SK-N-SH (cell line): ENCODE measurements around the gene UNCX. TPM values are rescaled to one million over a fixed set of nuclear protein-coding genes. Genes with fewer than 3 reads are reported as not detected.

Experiments used
- CTCF ChIA-PET: fragments of 300-600, 350-600 bp; formaldehyde crosslinking; extraction: SDS; loops from one replicate; lab custom pipeline; 2021; lab: Yijun Ruan, JAX
- POLR2A ChIA-PET: fragments of 350-600 bp; sonication (Branson Sonifier 250); formaldehyde crosslinking; extraction: SDS; loops from one replicate; lab custom pipeline; 2020; ENCODE audit warnings: antibody characterized with exemption, inconsistent platforms; lab: Yijun Ruan, JAX
- DNase-seq: peaks from one replicate; pipeline ENCODE4 v3.0.0; 2012
- H2AFZ ChIP-seq: fragments of 200-600 bp; sonication (generic); 2 replicates; pipeline ENCODE4 v1.8.1; 2016; ENCODE audit warnings: antibody characterized with exemption, mild to moderate bottlenecking, low read depth
- H3F3A ChIP-seq: fragments of 200-600 bp; sonication (generic); replicated peaks from 2 replicates; pipeline ENCODE3; 2016; ENCODE audit warnings: antibody characterized with exemption, mild to moderate bottlenecking; ENCODE audit not compliant: insufficient read depth
- H3K27ac ChIP-seq, 2 experiments: fragments of 200-500 bp in 1 of 2; fragments of 200-600 bp in 1 of 2; sonication (Bioruptor generic) in 1 of 2; sonication (generic), shearing (Covaris generic) in 1 of 2; 2 replicates each; pipeline versions ENCODE4 v1.5.1 to v1.6.1; 2014 to 2016; ENCODE audit warnings: low read depth in 2 of 2, inconsistent platforms in 1 of 2, low read length in 1 of 2, mild to moderate bottlenecking in 1 of 2, mixed read lengths in 1 of 2
- H3K27me3 ChIP-seq: fragments of 200-600 bp; sonication (generic), shearing (Covaris generic); 2 replicates; pipeline ENCODE4 v1.6.1; 2016; ENCODE audit warnings: mixed run types; ENCODE audit not compliant: insufficient read depth
- H3K36me3 ChIP-seq, 2 experiments: fragments of 200-500 bp in 1 of 2; fragments of 200-600 bp in 1 of 2; sonication (Bioruptor generic) in 1 of 2; sonication (generic) in 1 of 2; replicated peaks in 1 of 2; 2 replicates each; pipeline versions ENCODE3 to v1.5.1; 2014 to 2016; ENCODE audit warnings: low read length in 1 of 2, mild to moderate bottlenecking in 1 of 2; ENCODE audit not compliant: insufficient read depth in 2 of 2, control insufficient read depth in 1 of 2
- H3K4me1 ChIP-seq, 2 experiments: fragments of 200-500 bp in 1 of 2; fragments of 200-600 bp in 1 of 2; sonication (Bioruptor generic) in 1 of 2; sonication (generic), shearing (Covaris generic) in 1 of 2; 2 replicates each; pipeline versions ENCODE4 v1.5.1 to v1.6.1; 2014 to 2016; ENCODE audit warnings: low read depth in 1 of 2, low read length in 1 of 2, mixed run types in 1 of 2; ENCODE audit not compliant: insufficient read depth in 2 of 2, control insufficient read depth in 1 of 2
- H3K4me2 ChIP-seq: fragments of 200-600 bp; sonication (generic), shearing (Covaris generic); 2 replicates; pipeline ENCODE4 v1.6.1; 2017; ENCODE audit warnings: mixed run types
- H3K4me3 ChIP-seq, 2 experiments: fragments of 200-500 bp in 1 of 2; fragments of 200-600 bp in 1 of 2; sonication (Bioruptor generic) in 1 of 2; sonication (generic), shearing (Covaris generic) in 1 of 2; 2 replicates each; pipeline versions ENCODE4 v1.5.1 to v1.8.1; 2014 to 2016; ENCODE audit warnings: low read depth in 2 of 2, inconsistent platforms in 1 of 2, low read length in 1 of 2, mild to moderate bottlenecking in 1 of 2, mixed read lengths in 1 of 2, moderate library complexity in 1 of 2
- H3K79me2 ChIP-seq: fragments of 200-600 bp; sonication (generic); 2 replicates; pipeline ENCODE4 v1.8.1; 2017; ENCODE audit warnings: mild to moderate bottlenecking; ENCODE audit not compliant: insufficient read depth
- H3K9ac ChIP-seq: fragments of 200-600 bp; sonication (generic); 2 replicates; pipeline ENCODE4 v1.6.1; 2017; ENCODE audit warnings: mixed run types
- H3K9me2 ChIP-seq: fragments of 200-600 bp; sonication (generic); 2 replicates; pipeline ENCODE4 v1.6.1; 2017; ENCODE audit warnings: mixed run types
- H3K9me3 ChIP-seq: fragments of 200-600 bp; sonication (generic); 2 replicates; pipeline ENCODE4 v1.6.1; 2017; ENCODE audit warnings: mixed run types, mild to moderate bottlenecking, moderate library complexity
- H4K20me1 ChIP-seq: fragments of 200-600 bp; sonication (generic); 2 replicates; pipeline ENCODE4 v1.6.1; 2017; ENCODE audit warnings: mild to moderate bottlenecking, mixed run types; ENCODE audit not compliant: insufficient read depth
- CHD2 ChIP-seq: fragments of 150-350 bp; IDR thresholded peaks from 2 replicates; pipeline ENCODE4 v1.6.1; 2018; ENCODE audit warnings: low read length; ENCODE audit not compliant: partially characterized antibody
- ELF1 ChIP-seq: IDR thresholded peaks from 2 replicates; pipeline ENCODE4 v1.4.0; 2012
- EP300 ChIP-seq, 2 experiments: IDR thresholded peaks; 2 replicates each; pipeline versions ENCODE4 v1.4.0 to v1.6.1; 2012; ENCODE audit warnings: borderline replicate concordance in 1 of 2, low read depth in 1 of 2, low read length in 1 of 2
- FOXJ3 ChIP-seq: sonication (generic); formaldehyde crosslinking; IDR thresholded peaks from 2 replicates; pipeline ENCODE4 v1.5.1; 2020; ENCODE audit warnings: mild to moderate bottlenecking, missing genetic modification reagents
- FOXM1 ChIP-seq: IDR thresholded peaks from 2 replicates; pipeline ENCODE4 v1.4.0; 2012; ENCODE audit warnings: low read depth, mild to moderate bottlenecking
- GABPA ChIP-seq: IDR thresholded peaks from 2 replicates; pipeline ENCODE4 v1.4.0; 2012; ENCODE audit warnings: low read depth, mild to moderate bottlenecking
- IRF3 ChIP-seq: fragments of 150-350 bp; IDR thresholded peaks from 2 replicates; pipeline ENCODE4 v1.6.1; 2016; ENCODE audit warnings: mild to moderate bottlenecking, low read depth, low read length
- MAX ChIP-seq: IDR thresholded peaks from 2 replicates; pipeline ENCODE4 v1.4.0; 2012; ENCODE audit warnings: low read depth
- MEF2A ChIP-seq: IDR thresholded peaks from 2 replicates; pipeline ENCODE4 v1.4.0; 2012; ENCODE audit warnings: low read depth, borderline replicate concordance
- MXI1 ChIP-seq: IDR thresholded peaks from 2 replicates; pipeline ENCODE4 v1.6.1; 2012; ENCODE audit warnings: mild to moderate bottlenecking, low read depth, low read length, improper control_type of control experiment
- NRF1 ChIP-seq: IDR thresholded peaks from 2 replicates; pipeline ENCODE4 v1.6.1; 2012; ENCODE audit warnings: low read depth, mild to moderate bottlenecking, low read length
- POLR2AphosphoS5 ChIP-seq: IDR thresholded peaks from 2 replicates; pipeline ENCODE4 v1.6.1; 2012; ENCODE audit warnings: low read depth, low read length
- REST ChIP-seq: IDR thresholded peaks from 2 replicates; pipeline ENCODE4 v1.6.1; 2012; ENCODE audit warnings: mild to moderate bottlenecking, low read depth, low read length, moderate library complexity
- RFX5 ChIP-seq: IDR thresholded peaks from 2 replicates; pipeline ENCODE4 v1.6.1; 2012; ENCODE audit warnings: mild to moderate bottlenecking, improper control_type of control experiment, low read length
- SMC3 ChIP-seq: IDR thresholded peaks from 2 replicates; pipeline ENCODE4 v1.6.1; 2012; ENCODE audit warnings: low read depth, low read length, improper control_type of control experiment
- USF1 ChIP-seq: IDR thresholded peaks from 2 replicates; pipeline ENCODE4 v1.4.0; 2012; ENCODE audit warnings: low read depth, borderline replicate concordance
- YY1 ChIP-seq: IDR thresholded peaks from 2 replicates; pipeline ENCODE4 v1.4.0; 2012; ENCODE audit warnings: low read depth, mild to moderate bottlenecking
- WGBS: methylation state at CpG from one replicate; pipeline ENCODE4 v1.1.6; 2017; ENCODE audit warnings: low lambda C conversion rate; 5-methylcytosine and 5-hydroxymethylcytosine counted together
- polyA plus RNA-seq, 3 experiments: library from polyadenylated mRNA; depleted of rRNA; stranded (reverse); fragments of >200 nt; gene quantifications; 2 replicates each; pipeline ENCODE4 v1.2.3, GENCODE V29; 2012

UNCX gene
- polyA plus RNA-seq, 1 of the 3 experiments (the other 2 are of a cell fraction): not detected

- Histone ChIP-seq H2AFZ (no peak overlapping the region), H3K9ac (no peak overlapping the region), H3K79me2 (no peaks in the 10 kb centered on the region), H4K20me1 (peaks cover 6% of the 10 kb centered on the region; the same call in 1 of the 2 replicates), H3K27me3 (peaks cover 73% of the 10 kb centered on the region), H3F3A (peaks cover 3% of the 10 kb centered on the region), H3K9me2 (no peaks in the 10 kb centered on the region), H3K4me1 (no peaks in the 10 kb centered on the region), H3K9me3 (no peaks in the 10 kb centered on the region), H3K4me3 (no peak overlapping the region), H3K4me2 (no peak overlapping the region), H3K36me3 (no peaks in the 10 kb centered on the region), H3K27ac (no peak overlapping the region)
- ChIA-PET CTCF (interaction anchor here (2.1 kb wide), 1 partner anchor 76 kb away, joined by 10 read pairs; no protein-coding TSS in a partner anchor), POLR2A (no interaction called here)
- 26% methylated on average over 10 of the region's 12 CpGs for WGBS
- TF ChIP-seq YY1: no peak
- no peak for DNase-seq
Measured at GRCh38 chr7:1270181-1270580, 37.5 kb downstream of the UNCX start.

- Histone ChIP-seq H3K27ac (no peak overlapping the region), H3K79me2 (no peaks in the 10 kb centered on the region), H3K27me3 (peaks cover 75% of the 10 kb centered on the region), H4K20me1 (peaks cover 6% of the 10 kb centered on the region; the same call in 1 of the 2 replicates), H3F3A (peaks cover 3% of the 10 kb centered on the region), H3K36me3 (no peaks in the 10 kb centered on the region), H3K9me2 (no peaks in the 10 kb centered on the region), H3K9ac (no peak overlapping the region), H3K9me3 (no peaks in the 10 kb centered on the region)
- POLR2A ChIA-PET: no interaction called here
- WGBS: 55% methylated on average over 14 of the region's 14 CpGs
- TF ChIP-seq SMC3 (no peak), USF1 (no peak), FOXJ3 (no peak), ELF1 (no peak), CHD2 (no peak), IRF3 (no peak), REST (no peak), MEF2A (no peak), NRF1 (no peak), EP300 (IDR thresholded peaks at IDR 0.05; ENCODE audit: borderline replicate concordance in 1 of 2, low read depth in 1 of 2, low read length in 1 of 2) (no peak), YY1 (no peak), FOXM1 (no peak), POLR2AphosphoS5 (no peak), MAX (no peak), MXI1 (no peak), RFX5 (no peak), GABPA (no peak)
- TF ChIP-seq, all 33 proteins: peak for 0
- no peaks in the 10 kb centered on the region for H3K4me1 ChIP-seq
- H2AFZ ChIP-seq: no peak overlapping the region
- CTCF ChIA-PET: no interaction called here
- no peak overlapping the region for H3K4me3 ChIP-seq
- DNase-seq: no peak
- no peak overlapping the region for H3K4me2 ChIP-seq
Measured at GRCh38 chr7:1271046-1271445, 38.4 kb downstream of the UNCX start.
